IPS DF 19.7 (cell line): ENCODE results near the gene CLCN7.

ENCODE experiments used
- DNase-seq: peaks from one replicate; pipeline ENCODE4 v3.0.0-alpha.2; 2013; ENCODE audit warnings: low read depth, low spot score

CLCN7 gene

DNA sequence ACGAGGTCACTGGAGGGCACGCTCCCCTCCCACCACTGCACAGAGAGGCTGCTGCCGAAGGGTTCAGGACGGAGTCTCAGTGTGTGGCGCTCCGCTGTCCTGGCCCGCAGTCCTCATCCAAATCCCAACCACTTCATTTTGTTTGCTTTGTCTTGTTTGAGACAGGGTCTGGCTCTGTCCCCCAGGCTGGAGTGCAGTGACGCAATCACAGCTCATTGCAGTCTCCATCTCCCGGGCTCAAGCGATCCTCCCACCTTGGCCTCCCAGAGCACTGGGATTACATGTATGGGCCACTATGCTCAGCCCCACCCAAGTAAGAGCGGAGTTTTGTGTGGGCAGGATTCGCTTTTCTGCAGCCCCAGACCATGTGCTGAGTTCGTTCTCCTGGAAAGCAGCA is 73.1 kb downstream of the CLCN7 start:
- DNase-seq: no peak

DNA sequence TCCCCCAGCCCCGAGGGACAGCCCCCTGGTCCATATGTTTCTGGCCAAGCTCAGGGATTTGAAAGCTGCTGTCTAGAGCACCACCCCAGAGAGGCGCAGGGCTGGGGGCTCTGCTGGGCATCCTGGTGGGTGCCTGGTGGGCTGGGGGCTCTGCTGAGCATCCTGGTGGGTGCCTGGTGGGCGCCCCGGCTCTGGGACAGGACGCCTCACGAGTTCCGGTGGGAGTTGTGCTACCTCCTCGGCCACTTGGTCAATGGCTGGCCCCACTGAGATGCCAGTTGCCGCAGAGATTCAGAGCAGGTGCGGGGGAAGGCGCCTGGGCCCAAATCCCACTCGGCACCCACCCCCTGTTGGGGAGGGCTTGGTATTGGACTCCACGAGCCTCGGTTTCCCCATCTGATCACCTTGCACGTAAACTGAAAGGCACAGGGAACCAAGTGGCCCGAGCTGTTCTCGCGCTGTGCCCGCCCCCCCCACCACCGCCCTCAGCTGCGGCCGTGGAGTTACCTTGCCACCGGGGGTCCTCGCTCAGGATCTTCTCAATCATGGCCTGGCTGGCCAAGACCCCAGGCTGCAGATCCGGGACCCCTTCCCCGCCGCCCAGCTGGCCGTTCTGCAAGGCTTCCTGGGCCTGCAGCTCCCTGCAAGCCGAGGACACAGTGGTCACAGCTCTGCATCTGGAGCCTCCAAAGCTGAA is 73.6 kb downstream of the CLCN7 start:
- DNase-seq: no peak

DNA sequence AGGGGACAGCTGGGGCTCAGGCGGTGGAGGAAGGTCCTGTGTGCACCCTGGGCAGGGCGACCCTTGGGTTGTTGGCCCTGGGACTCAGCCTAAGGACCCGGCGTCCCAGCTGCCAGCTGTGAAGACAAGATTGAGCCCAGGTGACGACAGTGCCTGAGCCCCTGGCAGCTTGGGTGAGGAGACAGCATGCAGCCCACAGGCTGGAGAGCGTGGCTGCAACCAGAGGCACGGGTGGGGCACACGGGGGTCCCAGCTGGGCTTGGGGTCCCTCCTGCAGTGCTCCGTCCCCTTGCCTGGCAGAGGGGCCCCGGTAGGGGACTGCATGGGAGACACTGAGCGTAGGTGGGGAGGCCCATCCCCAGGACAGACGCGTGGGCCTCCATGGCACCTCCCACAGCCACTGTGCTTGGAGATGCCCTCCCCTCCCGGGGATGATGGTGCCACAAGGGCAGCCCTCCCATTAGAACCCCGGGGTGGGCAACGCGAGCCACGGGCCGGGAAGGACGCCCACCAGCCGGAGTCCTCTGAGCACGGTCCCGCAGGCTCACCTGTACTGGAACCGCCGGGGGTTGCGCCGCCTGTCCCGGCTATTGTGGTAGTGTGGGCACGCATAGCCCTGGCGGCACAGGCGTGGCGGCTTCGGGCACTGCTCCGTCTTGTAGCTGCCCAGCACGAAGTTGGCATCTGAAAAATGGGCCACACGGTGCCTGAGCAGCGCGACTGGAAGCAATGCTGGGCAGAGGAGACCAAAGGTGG is 75.8 kb downstream of the CLCN7 start:
- no peak for DNase-seq

DNA sequence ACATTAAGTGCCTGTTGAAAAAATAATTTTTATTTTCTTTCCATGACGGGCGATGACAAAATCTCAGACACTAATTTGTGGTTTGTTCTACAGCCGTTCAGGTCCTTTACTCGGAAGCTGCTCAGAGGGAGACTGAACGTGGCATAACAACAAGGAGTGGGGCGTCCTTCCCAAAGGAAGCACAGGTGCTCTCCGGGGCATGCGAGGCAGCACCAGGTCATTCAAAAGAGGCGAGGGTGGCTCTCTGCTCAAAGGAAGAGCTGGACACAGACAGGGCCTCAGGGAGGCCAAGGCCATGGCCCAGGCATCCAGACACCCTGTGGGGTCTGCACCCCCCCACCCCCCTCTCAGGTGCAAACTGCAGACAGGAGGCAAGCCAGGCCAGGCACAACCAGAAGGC is 76.5 kb downstream of the CLCN7 start:
- DNase-seq: no peak

DNA sequence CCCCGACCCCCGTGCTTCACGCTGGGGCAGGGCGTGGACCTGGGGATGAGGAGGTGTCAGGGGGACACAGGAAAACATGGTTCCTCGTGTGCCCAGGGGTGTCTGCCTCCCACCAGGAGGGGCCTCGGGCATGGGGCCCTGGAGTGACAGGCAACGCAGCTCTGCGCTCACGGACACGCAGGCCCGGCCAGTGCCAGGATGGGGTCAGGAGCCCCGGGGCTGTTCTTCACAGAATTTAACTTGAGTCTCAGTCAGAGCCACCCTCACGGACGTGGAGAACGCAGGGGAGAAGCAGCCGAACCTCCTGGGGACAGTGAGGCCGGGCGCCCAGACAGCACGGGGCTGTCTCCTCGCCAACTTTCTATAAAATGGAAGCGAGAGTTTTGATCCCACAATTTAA is 77.0 kb downstream of the CLCN7 start:
- no peak for DNase-seq

DNA sequence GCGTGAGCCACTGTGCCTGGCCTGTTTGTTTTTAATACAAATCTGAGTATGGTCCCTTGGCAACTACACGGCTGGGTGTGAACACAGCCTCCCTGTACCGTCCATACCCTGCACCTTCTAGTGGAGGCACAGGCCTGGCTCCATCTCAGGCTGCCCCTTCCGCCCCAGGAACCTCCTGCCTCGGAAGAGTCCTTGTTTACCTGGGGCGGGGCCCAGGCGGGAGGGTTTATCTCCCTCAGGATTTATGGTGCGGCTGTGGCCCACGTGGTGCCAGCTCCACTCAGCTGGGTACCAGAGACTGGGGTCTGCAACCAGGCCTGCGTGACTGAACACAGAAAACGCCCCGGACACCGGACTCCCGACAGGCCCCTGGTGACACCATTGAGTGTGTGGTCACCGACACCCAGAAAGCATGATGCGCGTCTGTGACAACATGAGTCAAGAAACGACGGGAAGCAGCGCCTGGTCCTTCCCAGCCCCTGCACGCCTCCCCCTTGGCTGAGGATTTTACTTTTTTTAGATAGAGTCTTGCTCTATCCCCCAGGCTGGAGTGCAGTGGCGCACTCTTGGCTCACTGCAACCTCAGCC is 79.3 kb downstream of the CLCN7 start:
- no peak for DNase-seq
